Aorta (tissue), 5 donors: Measurements from ENCODE around the gene NEO1. TPM values are rescaled to one million over a fixed set of nuclear protein-coding genes. Genes with fewer than 3 reads are reported as not detected.

ENCODE experiments used
- ATAC-seq: fragments of 200-7000 bp; cut with Tn5 transposase; one replicate; pipeline ENCODE4 v1.9.1; 2022; ENCODE audit warnings: moderate library complexity; ENCODE audit not compliant: low FRiP score
- DNase-seq, 2 donors: peaks; one replicate each; pipeline ENCODE4 v3.0.0-alpha.2; 2020
- H3K27ac ChIP-seq, 2 donors: one replicate each; pipeline ENCODE4 v1.5.1; 2013; ENCODE audit warnings: low read length in 2 of 2, mild to moderate bottlenecking in 2 of 2, moderate library complexity in 2 of 2, control low read depth in 1 of 2, inconsistent platforms in 1 of 2, low read depth in 1 of 2
- H3K27me3 ChIP-seq, 2 donors: one replicate each; pipeline ENCODE4 v1.6.1; 2013; ENCODE audit warnings: control low read depth in 1 of 2, low read length in 1 of 2, mild to moderate bottlenecking in 1 of 2, moderate library complexity in 1 of 2; ENCODE audit not compliant: insufficient read depth in 2 of 2, control insufficient read depth in 1 of 2
- H3K36me3 ChIP-seq, 2 donors: one replicate each; pipeline ENCODE4 v1.6.1; 2013; ENCODE audit warnings: control low read depth in 1 of 2, low read length in 1 of 2, mild to moderate bottlenecking in 1 of 2; ENCODE audit not compliant: insufficient read depth in 2 of 2, control insufficient read depth in 1 of 2
- H3K4me1 ChIP-seq, 2 donors: one replicate each; pipeline ENCODE4 v1.6.1; 2013; ENCODE audit warnings: low read length in 2 of 2, control low read depth in 1 of 2, mild to moderate bottlenecking in 1 of 2, moderate library complexity in 1 of 2; ENCODE audit not compliant: insufficient read depth in 2 of 2, control insufficient read depth in 1 of 2
- H3K4me3 ChIP-seq, 2 donors: one replicate each; pipeline ENCODE4 v1.5.1; 2013; ENCODE audit warnings: low read length in 2 of 2, control low read depth in 1 of 2, mild to moderate bottlenecking in 1 of 2
- H3K9me3 ChIP-seq: one replicate; pipeline ENCODE4 v1.6.1; 2013; ENCODE audit warnings: mild to moderate bottlenecking, low read length; ENCODE audit not compliant: control insufficient read depth
- WGBS, 2 donors: extraction: QIAGEN DNeasy Blood & Tissue Kit; methylation state at CpG; one replicate each; pipeline ENCODE4 v1.1.7; 2013; 5-methylcytosine and 5-hydroxymethylcytosine counted together
- intact Hi-C, 2 donors: fragments of 100-400 bp; cut with DNase I; formaldehyde crosslinking; loops; one replicate each; pipeline versions ENCODE4 v1.14.2 to v1.15.0; 2022
- polyA plus RNA-seq, 2 donors: library from polyadenylated mRNA; stranded (reverse); fragments of 200-250 nt; gene quantifications; one replicate each; pipeline ENCODE4 v1.2.3, GENCODE V29; 2013
- total RNA-seq, 2 donors: library from RNA; stranded (reverse); fragmentation: NEBNext Ultra II Directional; extraction: Animal tissue kit (Norgen Biotek cat#: 25700); gene quantifications; one replicate each; pipeline ENCODE4 v1.2.1, GENCODE V29; 2021
- donor health status: healthy with polysubstance abuse.
- donor health status: Bipolar disorder and iron deficiency.
- donor health status: DM: no; HTN: no; CAD: no.
- donor health status: DM: no; HTN: no; CAD: no.
- donor health status: DM: yes; HTN: yes; CAD: no.

The NEO1 gene
- total and polyA plus RNA-seq, 4 donors, result 11.3 to 46.7 (median 24.7) TPM

DNA sequence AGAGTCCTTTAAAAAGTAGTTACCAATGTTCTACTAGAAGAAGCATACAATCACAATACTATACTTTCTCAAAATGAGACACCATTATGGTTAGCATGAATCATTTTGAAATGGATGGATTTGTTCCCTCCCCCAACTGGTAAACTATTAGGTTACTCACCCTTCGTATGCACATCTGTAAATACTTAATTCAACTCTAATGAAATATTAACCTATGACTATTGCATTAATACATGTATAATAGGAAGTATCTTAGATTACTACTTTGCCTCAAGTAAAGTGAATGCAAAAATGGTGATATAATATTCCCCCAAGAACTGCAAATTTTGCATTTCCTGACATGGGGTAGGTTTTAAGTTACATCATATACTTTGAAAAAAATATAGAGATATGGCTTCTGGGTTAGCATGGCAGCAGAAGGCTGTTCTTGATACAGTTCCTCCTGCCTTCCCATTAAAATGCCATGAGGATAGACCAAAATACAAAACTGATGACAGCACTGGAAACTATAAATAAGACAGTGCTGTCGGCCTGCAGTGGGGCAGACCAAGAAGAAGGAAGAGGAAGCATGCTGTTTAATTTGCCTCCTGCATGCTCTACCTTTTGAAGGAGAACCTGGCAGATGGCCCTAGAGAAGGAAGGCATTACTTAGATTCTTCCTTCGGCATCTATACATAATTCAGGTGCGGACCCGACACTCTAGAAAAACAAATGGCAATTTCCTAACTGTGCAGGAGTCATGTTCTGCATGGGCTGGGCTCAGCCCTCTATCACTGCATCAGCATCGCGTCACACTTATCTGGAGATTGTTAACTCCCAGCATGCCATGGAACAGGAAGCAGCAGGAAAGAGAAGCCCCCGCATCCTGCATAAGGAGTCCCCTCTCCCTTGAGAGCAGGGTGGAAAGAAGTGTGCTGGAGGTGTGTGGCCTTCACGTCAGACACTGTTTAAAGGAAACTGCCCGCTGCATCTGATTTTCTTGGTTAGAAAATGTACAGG is 41.8 kb upstream of the NEO1 start:
- WGBS, 2 donors, result 62 to 67% methylated on average over 10 of the region's 10 CpGs
- ATAC-seq, result no peak
- intact Hi-C loops, result no loop called here

DNA sequence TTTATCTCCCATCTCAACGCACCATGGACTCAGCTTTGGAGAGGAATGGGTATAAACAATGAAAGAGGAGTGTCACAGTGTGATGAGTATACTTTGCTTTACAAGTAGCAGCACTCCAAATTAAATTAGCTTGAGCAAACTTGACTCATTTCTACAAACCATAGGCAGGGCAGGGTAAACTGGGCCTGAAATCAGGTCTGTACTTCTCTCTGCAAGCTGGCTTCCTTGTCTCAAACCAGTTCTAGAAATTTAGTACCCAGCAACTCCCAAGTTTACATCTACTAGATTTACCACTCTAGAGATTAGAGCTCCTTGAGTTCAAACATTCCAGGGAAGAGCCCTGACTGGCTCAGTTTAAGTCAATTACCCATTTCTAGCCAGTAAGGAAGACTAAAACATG is 37.4 kb upstream of the NEO1 start:
- DNase-seq (no peak), ATAC-seq (no peak)
- no peak overlapping the region for H3K4me3 ChIP-seq
- H3K36me3 ChIP-seq, result no peaks in the 10 kb centered on the region
- H3K4me1 ChIP-seq, result no peaks in the 10 kb centered on the region
- WGBS, 2 donors, result 90 to 100% methylated on average over 1 of the region's 1 CpG
- H3K27ac ChIP-seq, result no peak overlapping the region
- intact Hi-C loops, result no loop called here
- H3K27me3 ChIP-seq, result no peaks in the 10 kb centered on the region
- H3K9me3 ChIP-seq, result no peaks in the 10 kb centered on the region

More for the DNA sequence above, 41.8 kb upstream of the NEO1 start:
- no peak for DNase-seq
- no peak overlapping the region for H3K27ac ChIP-seq
- no peak overlapping the region for H3K4me3 ChIP-seq
- H3K4me1 ChIP-seq, result no peaks in the 10 kb centered on the region
- no peaks in the 10 kb centered on the region for H3K27me3 ChIP-seq
- no peaks in the 10 kb centered on the region for H3K9me3 ChIP-seq
- no peaks in the 10 kb centered on the region for H3K36me3 ChIP-seq

DNA sequence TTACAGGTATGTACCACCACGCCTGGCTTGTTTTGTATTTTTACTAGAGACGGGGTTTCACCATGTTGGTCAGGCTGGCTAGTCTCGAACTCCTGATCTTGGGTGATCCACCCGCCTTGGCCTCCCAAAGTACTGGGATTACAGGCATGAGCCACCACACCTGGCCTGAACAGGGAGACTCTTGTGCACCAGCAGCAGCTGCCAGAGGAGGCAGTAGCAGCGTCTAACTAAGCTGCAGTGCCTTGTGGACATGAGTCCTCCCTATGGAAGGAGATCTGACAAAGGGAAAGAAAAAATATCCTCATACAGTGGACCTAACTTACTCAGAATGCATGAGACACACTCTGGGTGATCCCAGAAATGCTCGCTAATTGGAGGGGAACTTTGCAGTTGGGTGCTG is 36.8 kb upstream of the NEO1 start:
- intact Hi-C loops, result no loop called here
- no peak for DNase-seq

DNA sequence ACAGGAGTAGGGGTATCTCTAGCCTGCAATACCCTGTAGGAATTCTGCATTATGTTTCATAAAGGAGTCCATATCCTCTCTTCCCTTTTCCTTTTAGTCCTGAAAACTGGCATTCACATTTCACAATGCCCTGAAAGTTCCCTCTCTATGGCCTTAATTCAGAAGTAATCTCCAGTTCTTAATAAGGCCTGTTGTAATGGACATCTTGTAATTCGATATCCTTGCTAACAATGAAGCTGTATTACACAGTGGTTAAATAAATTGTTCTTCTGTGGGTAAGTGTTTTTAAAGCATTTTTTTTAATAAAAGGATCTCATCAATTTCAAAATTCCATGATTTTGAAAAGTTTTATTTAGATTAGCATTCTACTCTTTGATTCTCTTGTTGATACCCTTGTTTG is 34.3 kb upstream of the NEO1 start:
- H3K4me3 ChIP-seq, result no peak overlapping the region
- no peak for DNase-seq
- no peaks in the 10 kb centered on the region for H3K27me3 ChIP-seq
- no peaks in the 10 kb centered on the region for H3K4me1 ChIP-seq
- no peaks in the 10 kb centered on the region for H3K9me3 ChIP-seq
- H3K27ac ChIP-seq, result no peak overlapping the region
- H3K36me3 ChIP-seq, result no peaks in the 10 kb centered on the region
- WGBS, 2 donors, result 93% methylated on average over 1 of the region's 1 CpG
- no peak for ATAC-seq
- intact Hi-C loops, result no loop called here

More for the DNA sequence above, 36.8 kb upstream of the NEO1 start:
- Histone ChIP-seq H3K4me3 (no peak overlapping the region), H3K9me3 (no peaks in the 10 kb centered on the region), H3K27me3 (no peaks in the 10 kb centered on the region), H3K4me1 (no peaks in the 10 kb centered on the region), H3K36me3 (no peaks in the 10 kb centered on the region), H3K27ac (no peak overlapping the region)
- WGBS, 2 donors, result 94 to 95% methylated on average over 6 of the region's 6 CpGs
- ATAC-seq, result no peak

DNA sequence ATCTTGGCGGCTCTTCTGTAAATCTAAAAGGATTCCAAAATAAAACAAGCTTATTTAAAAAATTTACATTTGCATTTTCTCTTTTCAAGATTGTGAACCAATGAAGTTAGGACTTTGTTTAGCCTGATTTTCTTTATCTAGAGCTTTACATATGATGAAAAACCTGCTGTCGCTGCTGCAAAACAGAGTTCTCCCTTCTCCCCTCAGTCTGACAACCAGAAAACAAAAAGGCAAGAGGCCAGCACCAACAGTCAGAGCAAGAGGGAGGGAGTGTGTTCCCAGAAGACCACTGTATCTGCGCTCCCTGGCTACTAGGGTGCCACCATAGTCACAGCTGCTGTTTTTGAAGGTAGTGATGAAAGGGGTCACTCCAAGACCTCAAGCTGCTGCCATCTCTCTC is 33.1 kb upstream of the NEO1 start:
- no peaks in the 10 kb centered on the region for H3K36me3 ChIP-seq
- H3K9me3 ChIP-seq, result no peaks in the 10 kb centered on the region
- no peak overlapping the region for H3K4me3 ChIP-seq
- 95 to 99% methylated on average over 3 of the region's 3 CpGs for WGBS, 2 donors
- ATAC-seq (no peak), DNase-seq (no peak)
- H3K4me1 ChIP-seq, result no peaks in the 10 kb centered on the region
- no peak overlapping the region for H3K27ac ChIP-seq
- intact Hi-C loops, result no loop called here
- H3K27me3 ChIP-seq, result no peaks in the 10 kb centered on the region

DNA sequence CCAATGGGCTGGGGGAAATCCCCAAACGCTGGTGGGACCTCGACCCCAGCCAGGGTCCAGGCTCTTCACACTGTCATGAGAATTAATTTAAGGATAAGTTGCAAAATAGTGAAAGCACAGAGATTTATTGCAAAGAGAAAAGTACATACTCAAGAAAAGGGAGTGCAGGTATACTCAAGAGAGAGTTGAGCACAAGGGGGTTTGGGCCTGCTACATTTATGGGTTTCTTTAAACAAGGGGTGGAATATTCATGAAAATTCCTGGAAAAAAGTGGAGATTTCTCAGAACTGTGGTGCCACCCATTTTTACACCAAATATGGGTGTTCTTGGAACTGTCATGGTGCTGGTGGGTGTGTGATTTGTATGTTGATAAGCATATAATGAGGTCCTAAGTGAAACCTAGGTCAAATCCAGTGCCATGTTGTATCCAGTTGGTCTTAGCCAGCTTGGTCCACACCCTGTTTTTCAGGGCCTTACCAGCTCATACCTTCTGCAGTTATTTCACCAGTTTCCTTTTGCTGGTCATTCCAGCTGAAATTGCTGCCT is 32.6 kb upstream of the NEO1 start:
- no peaks in the 10 kb centered on the region for H3K9me3 ChIP-seq
- 87 to 90% methylated on average over 2 of the region's 2 CpGs for WGBS, 2 donors
- DNase-seq, result no peak
- no peak overlapping the region for H3K27ac ChIP-seq
- no peaks in the 10 kb centered on the region for H3K4me1 ChIP-seq
- no peaks in the 10 kb centered on the region for H3K27me3 ChIP-seq
- ATAC-seq, result no peak
- H3K36me3 ChIP-seq, result no peaks in the 10 kb centered on the region
- intact Hi-C loops, result no loop called here
- H3K4me3 ChIP-seq, result no peak overlapping the region

DNA sequence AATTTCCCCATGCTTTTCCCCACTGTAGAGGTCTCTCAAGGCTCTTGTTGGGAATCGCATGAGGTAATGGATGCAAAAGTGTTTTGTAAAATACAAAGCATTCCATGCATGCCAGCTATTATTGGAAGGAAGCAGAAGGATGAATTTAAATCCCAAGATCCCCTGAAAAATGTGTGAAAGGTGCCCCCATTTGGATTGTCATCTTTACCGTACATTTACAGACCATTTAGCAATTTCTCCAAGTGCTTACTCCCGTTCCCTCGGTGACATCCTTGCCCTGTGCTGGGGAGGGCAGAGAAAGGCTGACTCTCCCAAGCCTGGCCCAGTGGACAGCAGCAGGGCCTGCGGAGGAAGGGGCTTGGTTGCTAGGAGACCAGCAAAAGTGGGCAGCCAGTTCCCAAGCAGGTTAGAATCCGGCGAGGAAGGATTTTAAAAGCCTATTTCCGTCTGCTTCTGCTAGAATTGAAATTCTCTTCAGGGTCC is 31.1 kb upstream of the NEO1 start:
- WGBS, 2 donors, result 76% methylated on average over 8 of the region's 8 CpGs
- no peaks in the 10 kb centered on the region for H3K9me3 ChIP-seq
- H3K36me3 ChIP-seq, result no peaks in the 10 kb centered on the region
- H3K4me3 ChIP-seq, result no peak overlapping the region
- no peak for DNase-seq
- no peaks in the 10 kb centered on the region for H3K27me3 ChIP-seq
- intact Hi-C loops, result no loop called here
- no peak overlapping the region for H3K27ac ChIP-seq
- ATAC-seq, result no peak
- no peaks in the 10 kb centered on the region for H3K4me1 ChIP-seq

DNA sequence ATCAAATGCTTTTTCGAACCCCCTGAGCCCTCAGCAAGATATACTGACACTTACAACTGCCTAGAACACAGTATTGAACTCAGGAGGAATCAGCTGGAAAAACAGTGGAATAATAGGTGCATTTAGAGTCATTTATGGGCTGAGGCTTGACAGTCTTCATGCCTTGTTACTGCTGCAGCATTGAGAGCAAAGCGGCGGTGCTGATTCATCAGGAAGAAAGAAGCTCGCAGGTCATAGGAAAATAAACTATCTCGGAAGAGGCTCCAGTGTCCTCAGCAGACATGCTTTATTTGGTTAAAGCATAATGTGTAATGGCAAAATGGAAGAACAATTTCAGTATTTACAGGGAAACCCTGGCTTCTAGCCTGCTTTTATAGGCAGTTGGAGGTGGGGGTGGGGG is 30.1 kb upstream of the NEO1 start:
- no peaks in the 10 kb centered on the region for H3K4me1 ChIP-seq
- ATAC-seq (no peak), DNase-seq (no peak)
- no peak overlapping the region for H3K4me3 ChIP-seq
- WGBS, 2 donors, result 95 to 96% methylated on average over 5 of the region's 5 CpGs
- H3K9me3 ChIP-seq, result no peaks in the 10 kb centered on the region
- no peaks in the 10 kb centered on the region for H3K27me3 ChIP-seq
- H3K36me3 ChIP-seq, result no peaks in the 10 kb centered on the region
- no peak overlapping the region for H3K27ac ChIP-seq
- intact Hi-C loops, result no loop called here

- Histone ChIP-seq H3K4me1 (no peaks in the 10 kb centered on the region), H3K9me3 (no peaks in the 10 kb centered on the region), H3K36me3 (no peaks in the 10 kb centered on the region), H3K27ac (no peak overlapping the region), H3K27me3 (no peaks in the 10 kb centered on the region), H3K4me3 (no peak overlapping the region)
- intact Hi-C loops, result no loop called here
- WGBS, 2 donors, result 65% methylated on average over 3 of the region's 3 CpGs
- no peak for DNase-seq
- ATAC-seq, result no peak
Observed at GRCh38 chr15:73023071-73023470, 29.2 kb upstream of the NEO1 start.
